HG02981 (cell line): Measurements from ENCODE around the gene EPHA10.
A peak's percentile ranks its signal among the peaks of the same experiment; 100 is the strongest.

ENCODE experiments used
- ATAC-seq: cut with Tn5 transposase; IDR thresholded peaks from one replicate; pipeline ENCODE4 v1.9.1; 2021; ENCODE audit warnings: mild to moderate bottlenecking, moderate library complexity; ENCODE audit not compliant: unreplicated experiment

Gene EPHA10

GRCh38 chr1:37764888-37765441 is at the start of gene EPHA10:
EPHA10 (minus strand) TSS chr1:37765120; CDS start chr1:37765066, 54 bp downstream.
- no peak for ATAC-seq

GRCh38 chr1:37814252-37814651 is 49.3 kb upstream of the EPHA10 start:
- no peak for ATAC-seq

GRCh38 chr1:37813529-37814145 is 48.7 kb upstream of the EPHA10 start:
- ATAC-seq, result no peak

- no peak for ATAC-seq
Measured at GRCh38 chr1:37811027-37811655, 46.2 kb upstream of the EPHA10 start.

- no peak for ATAC-seq
Measured at GRCh38 chr1:37809942-37810341, 45.0 kb upstream of the EPHA10 start.

GRCh38 chr1:37808369-37809319 is 43.7 kb upstream of the EPHA10 start:
- ATAC-seq, result peak; percentile 29

- ATAC-seq, result peak; percentile 84
Measured at GRCh38 chr1:37807555-37808368, 42.8 kb upstream of the EPHA10 start, which contains the start of the genes C1orf122 and YRDC. C1orf122 (plus strand) TSS chr1:37807790; CDS start chr1:37808405, 615 bp downstream. YRDC (minus strand) TSS chr1:37808208; CDS start chr1:37808180, 28 bp downstream.

GRCh38 chr1:37807220-37807554 is 42.3 kb upstream of the EPHA10 start:
- ATAC-seq, result no peak

- ATAC-seq, result no peak
Measured at GRCh38 chr1:37802439-37802838, 37.5 kb upstream of the EPHA10 start.

GRCh38 chr1:37797750-37798345 is 32.9 kb upstream of the EPHA10 start:
- no peak for ATAC-seq

GRCh38 chr1:37795340-37796125 is 30.6 kb upstream of the EPHA10 start:
- ATAC-seq, result no peak

GRCh38 chr1:37794372-37795339 is 29.7 kb upstream of the EPHA10 start:
- ATAC-seq, result no peak

- no peak for ATAC-seq
Measured at GRCh38 chr1:37793773-37794371, 29.0 kb upstream of the EPHA10 start, which contains the start of gene MANEAL. MANEAL (plus strand) TSS chr1:37793847; CDS start chr1:37794183, 336 bp downstream.

- no peak for ATAC-seq
Measured at GRCh38 chr1:37792943-37793686, 28.2 kb upstream of the EPHA10 start.

GRCh38 chr1:37782491-37782890 is 17.6 kb upstream of the EPHA10 start:
- no peak for ATAC-seq

- ATAC-seq, result no peak
Measured at GRCh38 chr1:37778654-37779053, 13.7 kb upstream of the EPHA10 start.
